Measurements from ENCODE around the gene ARPC5. TPM values are rescaled to one million over a fixed set of nuclear protein-coding genes. Genes with fewer than 3 reads are reported as not detected.
A peak's percentile ranks its signal among the peaks of the same experiment; 100 is the strongest.

ARPC5 gene
- total and polyA plus RNA-seq, 8 donors: 130 to 208 (median 147) TPM

DNA sequence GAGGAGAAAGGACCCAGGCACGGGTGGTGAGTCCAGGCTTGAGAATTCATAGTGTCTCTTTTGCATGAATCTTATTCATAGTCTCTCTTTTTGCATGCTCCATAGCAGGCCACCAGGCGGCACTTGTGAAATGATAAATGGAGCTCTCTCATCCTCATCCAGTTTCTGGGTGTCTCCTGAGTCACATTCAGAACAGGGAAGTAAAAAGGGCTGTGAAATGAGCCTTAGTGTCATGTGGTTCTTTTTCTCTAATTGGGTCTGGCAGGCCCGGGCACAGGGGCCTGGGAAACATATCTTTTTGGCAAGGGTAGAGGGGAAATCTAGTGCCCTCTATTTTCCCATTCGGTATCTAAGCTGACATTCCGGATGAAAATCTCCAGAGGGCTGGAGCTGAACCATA, 26.3 kb downstream of the ARPC5 start:
- Histone ChIP-seq H3K4me1 (peaks cover 8 to 60% of the 10 kb centered on the region in 2 donors), H3K27ac (peak overlapping the region; percentile 33 to 96), H3K27me3 (no peaks in the 10 kb centered on the region), H3K4me3 (no peak overlapping the region), H3K9me3 (no peaks in the 10 kb centered on the region), H3K36me3 (no peaks in the 10 kb centered on the region)
- DNase-seq: peak in 1 of 4 donors; percentile 69
- intact Hi-C loops (cut with DNase I): no loop called here
- peak; percentile 81 for ATAC-seq
- TF ChIP-seq, protein P1, sequence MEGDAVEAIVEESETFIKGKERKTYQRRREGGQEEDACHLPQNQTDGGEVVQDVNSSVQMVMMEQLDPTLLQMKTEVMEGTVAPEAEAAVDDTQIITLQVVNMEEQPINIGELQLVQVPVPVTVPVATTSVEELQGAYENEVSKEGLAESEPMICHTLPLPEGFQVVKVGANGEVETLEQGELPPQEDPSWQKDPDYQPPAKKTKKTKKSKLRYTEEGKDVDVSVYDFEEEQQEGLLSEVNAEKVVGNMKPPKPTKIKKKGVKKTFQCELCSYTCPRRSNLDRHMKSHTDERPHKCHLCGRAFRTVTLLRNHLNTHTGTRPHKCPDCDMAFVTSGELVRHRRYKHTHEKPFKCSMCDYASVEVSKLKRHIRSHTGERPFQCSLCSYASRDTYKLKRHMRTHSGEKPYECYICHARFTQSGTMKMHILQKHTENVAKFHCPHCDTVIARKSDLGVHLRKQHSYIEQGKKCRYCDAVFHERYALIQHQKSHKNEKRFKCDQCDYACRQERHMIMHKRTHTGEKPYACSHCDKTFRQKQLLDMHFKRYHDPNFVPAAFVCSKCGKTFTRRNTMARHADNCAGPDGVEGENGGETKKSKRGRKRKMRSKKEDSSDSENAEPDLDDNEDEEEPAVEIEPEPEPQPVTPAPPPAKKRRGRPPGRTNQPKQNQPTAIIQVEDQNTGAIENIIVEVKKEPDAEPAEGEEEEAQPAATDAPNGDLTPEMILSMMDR (IDR thresholded peaks at IDR 0.05): peak; percentile 30 to 68

DNA sequence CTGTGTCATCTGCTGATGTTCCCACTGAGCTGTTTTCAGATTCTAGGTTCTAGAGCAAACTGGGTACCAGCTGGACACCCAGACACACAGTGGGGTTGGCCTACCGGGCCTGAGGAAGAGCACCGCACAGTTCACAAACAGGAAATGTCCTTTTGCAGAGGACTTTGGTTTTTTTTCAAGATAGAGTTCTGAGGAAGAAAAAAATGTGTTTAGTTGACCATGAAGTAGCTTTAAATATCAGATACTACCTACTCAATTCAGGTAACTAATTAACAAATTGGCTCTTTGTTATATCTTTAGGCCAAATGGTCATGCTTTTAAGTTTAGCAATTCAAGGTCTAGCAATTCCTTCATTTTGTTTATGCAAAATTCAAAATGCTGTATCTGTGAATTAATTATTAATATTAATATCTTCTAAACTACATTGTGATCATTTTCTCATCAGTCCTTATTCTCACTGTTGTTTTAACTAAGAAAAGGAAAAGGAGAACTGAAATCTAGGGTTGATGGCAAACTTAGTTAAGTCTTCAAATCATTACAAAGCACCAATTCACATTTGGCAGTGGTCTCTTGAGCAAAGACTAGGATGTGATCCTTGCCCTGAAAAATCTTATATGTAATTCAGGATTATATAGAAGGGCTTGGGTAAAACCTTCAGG, 28.1 kb downstream of the ARPC5 start:
- Histone ChIP-seq H3K36me3 (no peaks in the 10 kb centered on the region), H3K4me3 (no peak overlapping the region), H3K27me3 (no peaks in the 10 kb centered on the region), H3K9me3 (no peaks in the 10 kb centered on the region), H3K27ac (peak overlapping the region in 1 of 2 donors; percentile 96), H3K4me1 (peaks cover 8 to 78% of the 10 kb centered on the region in 2 donors)
- intact Hi-C loops (cut with DNase I): no loop called here
- ATAC-seq (no peak), DNase-seq (no peak)
- TF ChIP-seq, protein P1 (IDR thresholded peaks at IDR 0.05): no peak

DNA sequence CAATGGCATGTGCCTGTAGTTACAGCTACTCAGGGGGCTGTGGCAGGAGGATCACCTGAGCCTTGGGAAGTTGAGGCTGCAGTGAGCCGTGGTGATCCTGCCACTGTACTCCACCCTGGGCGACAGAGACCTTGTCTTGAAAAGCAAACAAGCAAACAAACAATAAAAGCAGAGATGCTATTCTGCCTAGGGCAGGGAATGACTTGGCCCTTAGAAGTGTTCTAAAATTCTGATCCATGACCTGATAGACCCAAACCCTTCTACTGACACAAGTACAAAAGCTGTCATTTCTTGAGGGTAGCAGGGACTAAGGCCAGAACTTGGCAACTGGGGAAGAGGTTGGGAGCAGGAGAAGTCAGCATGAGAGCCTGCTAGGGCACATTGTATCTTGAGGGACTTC, 29.7 kb downstream of the ARPC5 start:
- Histone ChIP-seq H3K4me3 (no peak overlapping the region), H3K4me1 (peaks cover 8 to 94% of the 10 kb centered on the region in 2 donors), H3K36me3 (no peaks in the 10 kb centered on the region), H3K9me3 (no peaks in the 10 kb centered on the region), H3K27me3 (no peaks in the 10 kb centered on the region), H3K27ac (peak overlapping the region; percentile 8 to 96)
- DNase-seq: no peak
- intact Hi-C loops (cut with DNase I): no loop called here
- TF ChIP-seq, protein P1 (IDR thresholded peaks at IDR 0.05): no peak
- ATAC-seq: no peak

DNA sequence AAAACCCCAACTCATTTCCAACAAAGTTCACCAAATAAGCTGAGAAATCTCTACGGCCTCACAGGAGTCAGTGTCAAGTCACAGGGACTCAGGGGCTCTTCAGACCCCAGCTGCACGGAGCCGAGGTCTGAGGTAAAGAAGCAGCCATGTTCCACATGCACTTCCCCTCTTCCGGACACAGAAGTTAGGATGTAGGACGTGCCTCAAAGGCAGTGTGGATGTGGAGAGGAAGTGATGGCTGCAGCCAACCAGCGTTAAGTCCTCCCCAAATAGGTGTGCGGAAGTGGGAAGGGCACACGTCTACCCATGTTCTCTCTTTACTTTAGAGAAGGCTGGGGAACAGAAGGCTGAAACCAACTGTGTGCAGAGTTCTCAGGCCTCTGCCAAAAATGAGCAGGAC, 30.8 kb downstream of the ARPC5 start:
- intact Hi-C loops (cut with DNase I): no loop called here
- TF ChIP-seq, protein P1 (IDR thresholded peaks at IDR 0.05): no peak
- H3K27ac ChIP-seq: peak overlapping the region; percentile 23 to 96

DNA sequence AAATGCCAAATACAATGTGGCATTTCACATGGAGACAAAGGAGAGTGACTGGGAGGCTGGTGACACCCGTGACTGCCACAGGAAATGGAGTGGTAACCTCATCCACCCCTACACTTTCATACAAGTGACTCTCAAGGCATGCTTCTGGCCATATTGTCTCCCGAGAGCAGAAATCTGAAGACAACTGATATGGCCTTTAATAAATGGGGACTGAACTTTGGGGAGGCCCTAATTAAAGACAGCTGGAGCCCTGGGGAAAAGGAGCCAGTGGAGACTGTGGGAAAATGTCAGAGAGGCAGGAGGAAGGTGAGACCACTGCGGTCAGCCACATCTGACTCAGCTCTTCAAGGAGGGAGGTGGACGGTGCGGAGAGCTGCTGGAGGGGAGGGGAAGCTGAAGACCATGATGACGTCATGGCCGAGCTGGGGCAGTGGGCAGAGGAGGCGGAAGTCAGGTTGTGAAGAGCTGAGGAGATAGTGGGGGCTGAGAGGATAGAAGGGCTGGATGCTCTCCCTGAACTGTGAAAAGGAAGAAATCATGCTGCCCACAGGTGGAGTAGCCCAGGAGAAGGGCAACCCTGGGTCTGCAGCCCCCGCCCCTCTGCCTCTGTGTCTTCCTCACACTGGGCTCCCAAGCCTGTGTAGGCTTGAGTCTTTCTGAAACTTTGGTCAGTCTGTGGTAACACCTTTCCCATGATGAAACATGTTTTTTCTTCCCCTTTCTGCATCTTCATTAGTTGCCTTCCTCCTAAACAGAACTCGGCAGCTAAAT, 31.4 kb downstream of the ARPC5 start:
- H3K36me3 ChIP-seq: no peaks in the 10 kb centered on the region
- peak; percentile 34 for ATAC-seq
- intact Hi-C loops (cut with DNase I): no loop called here
- H3K9me3 ChIP-seq: no peaks in the 10 kb centered on the region
- H3K27me3 ChIP-seq: no peaks in the 10 kb centered on the region
- H3K27ac ChIP-seq: peak overlapping the region; percentile 23 to 96
- H3K4me1 ChIP-seq: peaks cover 4 to 95% of the 10 kb centered on the region in 2 donors
- H3K4me3 ChIP-seq: peak overlapping the region in 1 of 2 donors; percentile 19
- peak in 2 of 4 donors; percentile 80 to 90 for DNase-seq
- TF ChIP-seq, protein P1 (IDR thresholded peaks at IDR 0.05): no peak

More for the DNA sequence above, 30.8 kb downstream of the ARPC5 start:
- peaks cover 10 to 96% of the 10 kb centered on the region in 2 donors for H3K4me1 ChIP-seq
- no peaks in the 10 kb centered on the region for H3K9me3 ChIP-seq
- DNase-seq (peak in 1 of 4 donors; percentile 54), ATAC-seq (peak; percentile 40)
- no peaks in the 10 kb centered on the region for H3K36me3 ChIP-seq
- H3K4me3 ChIP-seq: peak overlapping the region in 1 of 2 donors; percentile 19
- no peaks in the 10 kb centered on the region for H3K27me3 ChIP-seq

Data from left lung (tissue), 10 donors.